Measurements from ENCODE around the gene KIF21A. TPM values are rescaled to one million over a fixed set of nuclear protein-coding genes. Genes with fewer than 3 reads are reported as not detected.
A peak's percentile ranks its signal among the peaks of the same experiment; 100 is the strongest.

KIF21A gene
- total RNA-seq, 4 donors from 2014 or later = 28.4 to 36.4 (median 33.1) TPM

GRCh38 chr12:39404000-39404399, 38.9 kb downstream of the KIF21A start:
- in situ Hi-C loops (cut with MboI; ENCODE audit: low sequenced_read_pairs in 4 of 4) = no loop called here
- intact Hi-C loops (cut with DNase I; ENCODE audit: low total_unique reads) = no loop called here
- Histone ChIP-seq H3K9me3 (no peaks in the 10 kb centered on the region), H3K4me1 (peaks cover 18 to 20% of the 10 kb centered on the region in 2 donors), H3K4me3 (no peak overlapping the region), H3K27ac (no peak overlapping the region), H3K36me3 (no peaks in the 10 kb centered on the region), H3K27me3 (no peaks in the 10 kb centered on the region)
- no peak for ATAC-seq
- DNase-seq = no peak
- TF ChIP-seq POLR2A (IDR thresholded peaks at IDR 0.05) = no peak
- no peak for TF ChIP-seq CTCF (IDR thresholded peaks at IDR 0.05 in 4 of 5, conservative IDR thresholded peaks at IDR 0.05 in 1 of 5)

GRCh38 chr12:39403376-39403775, 39.5 kb downstream of the KIF21A start:
- Histone ChIP-seq H3K4me1 (peaks cover 18 to 20% of the 10 kb centered on the region in 2 donors), H3K4me3 (no peak overlapping the region), H3K27ac (no peak overlapping the region), H3K9me3 (no peaks in the 10 kb centered on the region), H3K36me3 (no peaks in the 10 kb centered on the region), H3K27me3 (no peaks in the 10 kb centered on the region)
- TF ChIP-seq CTCF (IDR thresholded peaks at IDR 0.05 in 4 of 5, conservative IDR thresholded peaks at IDR 0.05 in 1 of 5) (no peak), POLR2A (IDR thresholded peaks at IDR 0.05) (no peak)
- in situ Hi-C loops (cut with MboI; ENCODE audit: low sequenced_read_pairs in 4 of 4) = no loop called here
- no peak for DNase-seq
- ATAC-seq = no peak
- intact Hi-C loops (cut with DNase I; ENCODE audit: low total_unique reads) = no loop called here

- DNase-seq = no peak
- H3K4me1 ChIP-seq = peaks cover 18 to 20% of the 10 kb centered on the region in 2 donors
- no peaks in the 10 kb centered on the region for H3K27me3 ChIP-seq
- intact Hi-C loops (cut with DNase I; ENCODE audit: low total_unique reads) (no loop called here), in situ Hi-C loops (cut with MboI; ENCODE audit: low sequenced_read_pairs in 4 of 4) (no loop called here)
- TF ChIP-seq CTCF (IDR thresholded peaks at IDR 0.05 in 4 of 5, conservative IDR thresholded peaks at IDR 0.05 in 1 of 5) (no peak), POLR2A (IDR thresholded peaks at IDR 0.05) (no peak)
- H3K9me3 ChIP-seq = no peaks in the 10 kb centered on the region
- no peaks in the 10 kb centered on the region for H3K36me3 ChIP-seq
- no peak overlapping the region for H3K27ac ChIP-seq
- no peak overlapping the region for H3K4me3 ChIP-seq
- ATAC-seq = peak in 1 of 2 donors; percentile 62
These were observed 40.0 kb downstream of the KIF21A start for GRCh38 chr12:39402922-39403321.

- Histone ChIP-seq H3K36me3 (no peaks in the 10 kb centered on the region), H3K27ac (no peak overlapping the region), H3K9me3 (no peaks in the 10 kb centered on the region), H3K27me3 (no peaks in the 10 kb centered on the region), H3K4me1 (peaks cover 12 to 14% of the 10 kb centered on the region in 2 donors), H3K4me3 (no peak overlapping the region)
- in situ Hi-C loops (cut with MboI; ENCODE audit: low sequenced_read_pairs in 4 of 4) = no loop called here
- ATAC-seq (no peak), DNase-seq (no peak)
- TF ChIP-seq CTCF (IDR thresholded peaks at IDR 0.05 in 4 of 5, conservative IDR thresholded peaks at IDR 0.05 in 1 of 5) (no peak), POLR2A (IDR thresholded peaks at IDR 0.05) (no peak)
- intact Hi-C loops (cut with DNase I; ENCODE audit: low total_unique reads) = no loop called here
These were observed 41.5 kb downstream of the KIF21A start for GRCh38 chr12:39401459-39401858.

GRCh38 chr12:39395866-39396265, 47.1 kb downstream of the KIF21A start:
- H3K27me3 ChIP-seq = no peaks in the 10 kb centered on the region
- H3K4me3 ChIP-seq = no peak overlapping the region
- TF ChIP-seq CTCF (IDR thresholded peaks at IDR 0.05 in 4 of 5, conservative IDR thresholded peaks at IDR 0.05 in 1 of 5) = no peak
- TF ChIP-seq POLR2A (IDR thresholded peaks at IDR 0.05) = no peak
- in situ Hi-C loops (cut with MboI; ENCODE audit: low sequenced_read_pairs in 4 of 4) = no loop called here
- H3K27ac ChIP-seq = no peak overlapping the region
- H3K36me3 ChIP-seq = no peaks in the 10 kb centered on the region
- no peaks in the 10 kb centered on the region for H3K4me1 ChIP-seq
- intact Hi-C loops (cut with DNase I; ENCODE audit: low total_unique reads) = no loop called here
- DNase-seq (no peak), ATAC-seq (no peak)
- H3K9me3 ChIP-seq = no peaks in the 10 kb centered on the region
